H9 (cell line): ENCODE results near the gene TRAF3IP1. TPM values are rescaled to one million over a fixed set of nuclear protein-coding genes. Genes with fewer than 3 reads are reported as not detected.

Source experiments
- DNase-seq: peaks from one replicate; pipeline ENCODE4 v3.0.0-alpha.2; 2017
- H2AFZ ChIP-seq: one replicate; pipeline ENCODE4 v1.6.1; 2013; ENCODE audit warnings: mild to moderate bottlenecking, low read length, control low read depth, moderate library complexity
- H2AK5ac ChIP-seq: 2 replicates; pipeline ENCODE4 v1.6.1; 2013; ENCODE audit warnings: low read length, control low read depth, mixed read lengths; ENCODE audit not compliant: insufficient read length
- H2BK120ac ChIP-seq: one replicate; pipeline ENCODE4 v1.6.1; 2013; ENCODE audit warnings: low read depth, mild to moderate bottlenecking, low read length, control low read depth, inconsistent platforms; ENCODE audit not compliant: poor library complexity, severe bottlenecking
- H2BK12ac ChIP-seq: 2 replicates; pipeline ENCODE4 v1.6.1; 2013; ENCODE audit warnings: low read length, control low read depth, mixed read lengths, low read depth; ENCODE audit not compliant: insufficient read length
- H2BK15ac ChIP-seq: 2 replicates; pipeline ENCODE4 v1.6.1; 2013; ENCODE audit warnings: low read depth, low read length, control low read depth
- H2BK20ac ChIP-seq: one replicate; pipeline ENCODE4 v1.6.1; 2013; ENCODE audit warnings: low read depth, mild to moderate bottlenecking, low read length, control low read depth, inconsistent platforms; ENCODE audit not compliant: poor library complexity, severe bottlenecking
- H2BK5ac ChIP-seq: 2 replicates; pipeline ENCODE4 v1.6.1; 2013; ENCODE audit warnings: low read length, control low read depth, mixed read lengths; ENCODE audit not compliant: insufficient read length
- H3K14ac ChIP-seq: 2 replicates; pipeline ENCODE4 v1.6.1; 2013; ENCODE audit warnings: low read length, control low read depth; ENCODE audit not compliant: insufficient read depth
- H3K18ac ChIP-seq: 2 replicates; pipeline ENCODE4 v1.6.1; 2013; ENCODE audit warnings: low read depth, mild to moderate bottlenecking, mixed read lengths, low read length, control low read depth; ENCODE audit not compliant: insufficient read length
- H3K23ac ChIP-seq: 2 replicates; pipeline ENCODE4 v1.6.1; 2013; ENCODE audit warnings: low read length, control low read depth, mixed read lengths, low read depth; ENCODE audit not compliant: insufficient read length
- H3K23me2 ChIP-seq: 2 replicates; pipeline ENCODE4 v1.6.1; 2013; ENCODE audit warnings: low read depth, mild to moderate bottlenecking, mixed read lengths, low read length, control low read depth; ENCODE audit not compliant: insufficient read length, poor library complexity, severe bottlenecking
- H3K27ac ChIP-seq: 2 replicates; pipeline ENCODE4 v1.5.1; 2013; ENCODE audit warnings: low read length, control low read depth, mixed read lengths, low read depth; ENCODE audit not compliant: insufficient read length
- H3K27me3 ChIP-seq: 2 replicates; pipeline ENCODE4 v1.6.1; 2013; ENCODE audit warnings: low read length, control low read depth, inconsistent platforms; ENCODE audit not compliant: insufficient read depth
- H3K4ac ChIP-seq: 2 replicates; pipeline ENCODE4 v1.6.1; 2013; ENCODE audit warnings: low read depth, mild to moderate bottlenecking, control low read depth, inconsistent platforms, low read length, moderate library complexity
- H3K4me1 ChIP-seq: 2 replicates; pipeline ENCODE4 v1.6.1; 2013; ENCODE audit warnings: low read length, control low read depth, inconsistent platforms; ENCODE audit not compliant: insufficient read depth
- H3K4me2 ChIP-seq: 2 replicates; pipeline ENCODE4 v1.6.1; 2013; ENCODE audit warnings: low read length, control low read depth, mixed read lengths; ENCODE audit not compliant: insufficient read length, insufficient read depth
- H3K56ac ChIP-seq: 2 replicates; pipeline ENCODE4 v1.6.1; 2013; ENCODE audit warnings: low read depth, mild to moderate bottlenecking, mixed read lengths, low read length, control low read depth; ENCODE audit not compliant: insufficient read length
- H3K79me1 ChIP-seq: 2 replicates; pipeline ENCODE4 v1.6.1; 2013; ENCODE audit warnings: low read depth, mild to moderate bottlenecking, moderate library complexity, low read length, control low read depth, inconsistent platforms; ENCODE audit not compliant: insufficient read depth, poor library complexity, severe bottlenecking
- H3K79me2 ChIP-seq: 2 replicates; pipeline ENCODE4 v1.6.1; 2013; ENCODE audit warnings: low read length, control low read depth, inconsistent platforms; ENCODE audit not compliant: insufficient read depth
- H3K9ac ChIP-seq: 2 replicates; pipeline ENCODE4 v1.6.1; 2013; ENCODE audit warnings: low read length, control low read depth, mixed read lengths; ENCODE audit not compliant: insufficient read length; ENCODE audit errors: extremely low read depth
- H3K9me3 ChIP-seq: one replicate; pipeline ENCODE4 v1.6.1; 2013; ENCODE audit warnings: low read depth, low read length, inconsistent platforms; ENCODE audit not compliant: control insufficient read depth
- H3T11ph ChIP-seq: one replicate; pipeline ENCODE4 v1.6.1; 2013; ENCODE audit warnings: mild to moderate bottlenecking, low read length, control low read depth, inconsistent platforms
- H4K20me1 ChIP-seq: one replicate; pipeline ENCODE4 v1.6.1; 2013; ENCODE audit not compliant: control insufficient read depth, insufficient read length, insufficient read depth
- H4K5ac ChIP-seq: 2 replicates; pipeline ENCODE4 v1.6.1; 2013; ENCODE audit warnings: low read depth, mild to moderate bottlenecking, mixed read lengths, low read length, control low read depth; ENCODE audit not compliant: insufficient read length
- H4K8ac ChIP-seq: replicated peaks from 2 replicates; pipeline ENCODE4 v1.6.1; 2013; ENCODE audit warnings: low read length, control low read depth, mixed read lengths, low read depth; ENCODE audit not compliant: insufficient read length
- H4K91ac ChIP-seq: 2 replicates; pipeline ENCODE4 v1.6.1; 2013; ENCODE audit warnings: low read depth, mild to moderate bottlenecking, moderate library complexity, mixed read lengths, low read length, control low read depth; ENCODE audit not compliant: insufficient read length
- H3K27ac Mint-ChIP-seq, 3 experiments: 2 replicates in 2 of 3; 3 replicates in 1 of 3; pipeline ENCODE4 v1.8.0; 2020 to 2021; ENCODE audit warnings: mixed read lengths in 3 of 3, mild to moderate bottlenecking in 1 of 3, moderate library complexity in 1 of 3
- H3K27me3 Mint-ChIP-seq: 2 replicates; pipeline ENCODE4 v1.8.0; 2021; ENCODE audit warnings: low read depth, mild to moderate bottlenecking, moderate library complexity, mixed read lengths
- H3K36me3 Mint-ChIP-seq, 3 experiments: 2 replicates in 2 of 3; 3 replicates in 1 of 3; pipeline ENCODE4 v1.8.0; 2020 to 2021; ENCODE audit warnings: low read depth in 3 of 3, mixed read lengths in 3 of 3; ENCODE audit not compliant: insufficient read depth in 1 of 3
- H3K4me1 Mint-ChIP-seq, 2 experiments: 2 replicates each; pipeline ENCODE4 v1.8.0; 2020; ENCODE audit warnings: mixed read lengths in 2 of 2
- H3K4me3 Mint-ChIP-seq, 2 experiments: 2 replicates in 1 of 2; 3 replicates in 1 of 2; pipeline ENCODE4 v1.8.0; 2020 to 2021; ENCODE audit warnings: mild to moderate bottlenecking in 2 of 2, mixed read lengths in 2 of 2, moderate library complexity in 1 of 2
- H3K9me3 Mint-ChIP-seq, 2 experiments: 2 replicates in 1 of 2; 3 replicates in 1 of 2; pipeline ENCODE4 v1.8.0; 2020; ENCODE audit warnings: mild to moderate bottlenecking in 2 of 2, mixed read lengths in 2 of 2, moderate library complexity in 1 of 2
- WGBS: extraction: QIAGEN DNeasy Blood & Tissue Kit; methylation state at CpG from one replicate; pipeline ENCODE4 v1.1.7; 2013; ENCODE audit warnings: missing lambda C conversion rate, low lambda C conversion rate, mixed read lengths; ENCODE audit not compliant: insufficient read length; ENCODE audit errors: extremely low coverage; 5-methylcytosine and 5-hydroxymethylcytosine counted together
- total RNA-seq: library from RNA; stranded (reverse); gene quantifications from 2 replicates; pipeline ENCODE4 v1.2.1, GENCODE V29; 2021
- TF ChIP-seq, protein P1 (sequence below): fragments of 200-600 bp; sonication (generic); conservative IDR thresholded peaks from 3 replicates; pipeline ENCODE4 v1.8.0; 2021; ENCODE audit warnings: antibody characterized with exemption, mild to moderate bottlenecking

TRAF3IP1 gene
- total RNA-seq, 1 experiment from 2014 or later = 16.4 TPM

DNA sequence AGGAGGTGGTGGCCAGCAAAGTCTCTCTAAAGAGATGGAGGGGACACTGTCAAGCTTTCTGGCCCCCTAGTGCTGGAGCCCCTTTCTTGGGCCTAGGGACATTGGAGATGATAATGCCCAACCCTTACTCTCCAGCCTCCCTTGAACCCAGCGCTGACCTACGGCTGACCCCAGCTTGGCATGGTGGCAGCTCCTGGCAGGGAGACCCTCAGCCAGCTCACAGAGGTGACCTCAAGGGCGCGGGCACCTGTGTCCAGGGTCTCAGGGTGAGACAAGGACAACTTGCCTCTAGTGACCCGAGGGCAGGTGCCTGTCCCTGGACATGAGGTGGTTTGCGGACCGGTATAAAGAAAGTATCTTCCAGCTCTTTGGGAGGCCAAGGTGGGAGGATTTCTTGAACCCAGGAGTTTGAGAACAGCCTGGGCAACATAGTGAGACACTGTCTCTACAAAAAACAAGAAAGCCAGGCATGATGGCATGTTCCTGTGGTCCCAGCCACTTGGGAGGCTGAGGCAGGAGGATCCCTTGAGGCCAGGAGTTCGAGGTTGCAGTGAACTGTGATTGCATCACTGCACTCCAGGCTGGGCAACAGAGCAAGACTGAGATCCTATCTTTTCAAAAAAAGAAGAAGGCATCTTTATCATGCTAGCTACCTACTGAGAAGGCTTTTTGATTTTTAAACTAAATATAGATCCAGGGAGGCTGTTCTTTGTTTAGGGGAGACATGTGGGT is 28.6 kb upstream of the TRAF3IP1 start:
- Histone ChIP-seq H4K5ac (no peak overlapping the region), H3K4me1 (no peaks in the 10 kb centered on the region), H2BK5ac (no peak overlapping the region), H2BK20ac (no peak overlapping the region), H3T11ph (no peak overlapping the region), H3K79me2 (no peaks in the 10 kb centered on the region), H2BK15ac (no peak overlapping the region), H3K9ac (no peak overlapping the region), H2AK5ac (no peak overlapping the region), H2AFZ (no peak overlapping the region), H3K27me3 (no peaks in the 10 kb centered on the region), H2BK120ac (no peak overlapping the region), H3K23me2 (peaks cover 11% of the 10 kb centered on the region), H3K4me2 (no peak overlapping the region), H3K23ac (no peak overlapping the region), H3K79me1 (no peaks in the 10 kb centered on the region), H2BK12ac (no peak overlapping the region), H3K27ac (no peak overlapping the region), H3K18ac (no peak overlapping the region), H4K8ac (no peak overlapping the region), H3K4ac (no peak overlapping the region), H3K9me3 (no peaks in the 10 kb centered on the region), H4K20me1 (no peaks in the 10 kb centered on the region), H3K56ac (no peak overlapping the region), H4K91ac (no peak overlapping the region), H3K14ac (no peak overlapping the region)
- TF ChIP-seq, protein P1, sequence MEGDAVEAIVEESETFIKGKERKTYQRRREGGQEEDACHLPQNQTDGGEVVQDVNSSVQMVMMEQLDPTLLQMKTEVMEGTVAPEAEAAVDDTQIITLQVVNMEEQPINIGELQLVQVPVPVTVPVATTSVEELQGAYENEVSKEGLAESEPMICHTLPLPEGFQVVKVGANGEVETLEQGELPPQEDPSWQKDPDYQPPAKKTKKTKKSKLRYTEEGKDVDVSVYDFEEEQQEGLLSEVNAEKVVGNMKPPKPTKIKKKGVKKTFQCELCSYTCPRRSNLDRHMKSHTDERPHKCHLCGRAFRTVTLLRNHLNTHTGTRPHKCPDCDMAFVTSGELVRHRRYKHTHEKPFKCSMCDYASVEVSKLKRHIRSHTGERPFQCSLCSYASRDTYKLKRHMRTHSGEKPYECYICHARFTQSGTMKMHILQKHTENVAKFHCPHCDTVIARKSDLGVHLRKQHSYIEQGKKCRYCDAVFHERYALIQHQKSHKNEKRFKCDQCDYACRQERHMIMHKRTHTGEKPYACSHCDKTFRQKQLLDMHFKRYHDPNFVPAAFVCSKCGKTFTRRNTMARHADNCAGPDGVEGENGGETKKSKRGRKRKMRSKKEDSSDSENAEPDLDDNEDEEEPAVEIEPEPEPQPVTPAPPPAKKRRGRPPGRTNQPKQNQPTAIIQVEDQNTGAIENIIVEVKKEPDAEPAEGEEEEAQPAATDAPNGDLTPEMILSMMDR = no peak
- Mint-ChIP-seq H3K4me3 (no peak overlapping the region), H3K9me3 (no peaks in the 10 kb centered on the region), H3K36me3 (no peaks in the 10 kb centered on the region; a peak in 1 of 7 replicates), H3K27ac (no peak overlapping the region), H3K27me3 (peaks cover 26% of the 10 kb centered on the region), H3K4me1 (peaks cover 21 to 29% of the 10 kb centered on the region in 2 experiments)
- no CpG with 5 or more reads among the region's 8 CpGs for WGBS
- DNase-seq = no peak
